ENCODE data around the gene DEPDC1B. TPM values are rescaled to one million over a fixed set of nuclear protein-coding genes. Genes with fewer than 3 reads are reported as not detected.
"Not testable (repeated sequence)": the region's sequence is repeated elsewhere in the genome, so short reads cannot be mapped to it uniquely, and the experiment has no call there.

The DEPDC1B gene
- total RNA-seq, 1 donor = 8.6 TPM

GRCh38 chr5:60727033-60727679, 27.2 kb upstream of the DEPDC1B start:
- no peak for DNase-seq (ENCODE audit: low read depth)
- H3K4me3 ChIP-seq (ENCODE audit: low read depth, low read length) = no peak overlapping the region
- TF ChIP-seq CTCF (IDR thresholded peaks at IDR 0.05; ENCODE audit: insufficient read depth, low read depth, low read length) = no peak

- TF ChIP-seq CTCF (IDR thresholded peaks at IDR 0.05; ENCODE audit: insufficient read depth, low read depth, low read length) = no peak
These were observed 24.2 kb upstream of the DEPDC1B start for GRCh38 chr5:60724126-60724525.

GRCh38 chr5:60722416-60722815, 22.4 kb upstream of the DEPDC1B start:
- no peak for TF ChIP-seq CTCF (IDR thresholded peaks at IDR 0.05; ENCODE audit: insufficient read depth, low read depth, low read length)
- DNase-seq (ENCODE audit: low read depth) = no peak
- H3K4me3 ChIP-seq (ENCODE audit: low read depth, low read length) = no peak overlapping the region

More at GRCh38 chr5:60724126-60724525, 24.2 kb upstream of the DEPDC1B start:
- DNase-seq (ENCODE audit: low read depth) = no peak
- H3K4me3 ChIP-seq (ENCODE audit: low read depth, low read length) = no peak overlapping the region

- no peak for TF ChIP-seq CTCF (IDR thresholded peaks at IDR 0.05; ENCODE audit: insufficient read depth, low read depth, low read length)
- H3K4me3 ChIP-seq (ENCODE audit: low read depth, low read length) = no peak overlapping the region
- DNase-seq (ENCODE audit: low read depth) = no peak
These were observed 19.4 kb upstream of the DEPDC1B start for GRCh38 chr5:60719329-60719728.

- no peak for TF ChIP-seq CTCF (IDR thresholded peaks at IDR 0.05; ENCODE audit: insufficient read depth, low read depth, low read length)
- no peak for DNase-seq (ENCODE audit: low read depth)
These were observed 18.4 kb upstream of the DEPDC1B start for GRCh38 chr5:60718166-60718892.

GRCh38 chr5:60715201-60715928, 15.4 kb upstream of the DEPDC1B start:
- not testable (repeated sequence) for DNase-seq (ENCODE audit: low read depth); H3K4me3 ChIP-seq (ENCODE audit: low read depth, low read length)

More at GRCh38 chr5:60718166-60718892, 18.4 kb upstream of the DEPDC1B start:
- no peak overlapping the region for H3K4me3 ChIP-seq (ENCODE audit: low read depth, low read length)

- no peak overlapping the region for H3K4me3 ChIP-seq (ENCODE audit: low read depth, low read length)
- TF ChIP-seq CTCF (IDR thresholded peaks at IDR 0.05; ENCODE audit: insufficient read depth, low read depth, low read length) = no peak
- no peak for DNase-seq (ENCODE audit: low read depth)
These were observed 13.0 kb upstream of the DEPDC1B start for GRCh38 chr5:60712950-60713349.

- DNase-seq (ENCODE audit: low read depth); H3K4me3 ChIP-seq (ENCODE audit: low read depth, low read length): not testable (repeated sequence)
These were observed 11.9 kb upstream of the DEPDC1B start for GRCh38 chr5:60711892-60712291.
